ENCODE measurements around the gene TCERG1L. TPM values are rescaled to one million over a fixed set of nuclear protein-coding genes. Genes with fewer than 3 reads are reported as not detected.
"Not testable (repeated sequence)": the region's sequence is repeated elsewhere in the genome, so short reads cannot be mapped to it uniquely, and the experiment has no call there.

Gene TCERG1L
- total RNA-seq, 2 donors from 2014 or later: 4.0 to 4.2 TPM

DNA sequence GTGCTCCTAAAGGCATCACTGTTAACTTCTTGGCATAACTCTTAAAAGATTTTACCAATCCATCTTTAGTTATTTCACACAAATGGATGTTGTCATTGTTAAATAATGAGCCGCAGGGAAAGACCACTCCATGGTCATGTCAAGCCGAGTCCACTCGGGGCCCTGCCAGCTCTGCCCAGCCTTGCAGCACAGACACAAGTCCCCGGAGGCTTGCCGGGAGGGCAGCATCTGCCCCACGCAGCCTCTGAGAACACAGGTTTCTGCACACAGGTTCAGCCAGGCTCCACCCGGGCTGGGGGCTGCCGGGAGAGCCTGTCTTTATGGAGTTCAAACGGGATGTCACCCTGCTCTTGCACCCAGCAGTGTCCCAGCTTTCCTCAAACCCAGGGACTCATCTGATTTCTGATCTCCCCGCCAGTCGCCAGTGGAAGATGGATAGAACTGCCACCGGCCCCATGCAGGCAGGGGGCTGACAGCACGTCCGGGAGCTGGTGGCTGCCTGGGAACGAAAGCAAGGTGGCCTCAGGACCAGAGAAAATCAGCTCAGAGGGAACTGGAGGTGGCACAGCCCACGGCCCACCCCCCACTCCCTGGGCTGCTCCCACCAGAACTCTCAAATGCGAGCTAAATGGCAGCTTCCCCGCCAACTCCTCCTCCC lies 156.2 kb downstream of the TCERG1L start:
- Histone ChIP-seq H3K27me3 (no peaks in the 10 kb centered on the region), H3K27ac (no peak overlapping the region)
- DNase-seq: no peak

DNA sequence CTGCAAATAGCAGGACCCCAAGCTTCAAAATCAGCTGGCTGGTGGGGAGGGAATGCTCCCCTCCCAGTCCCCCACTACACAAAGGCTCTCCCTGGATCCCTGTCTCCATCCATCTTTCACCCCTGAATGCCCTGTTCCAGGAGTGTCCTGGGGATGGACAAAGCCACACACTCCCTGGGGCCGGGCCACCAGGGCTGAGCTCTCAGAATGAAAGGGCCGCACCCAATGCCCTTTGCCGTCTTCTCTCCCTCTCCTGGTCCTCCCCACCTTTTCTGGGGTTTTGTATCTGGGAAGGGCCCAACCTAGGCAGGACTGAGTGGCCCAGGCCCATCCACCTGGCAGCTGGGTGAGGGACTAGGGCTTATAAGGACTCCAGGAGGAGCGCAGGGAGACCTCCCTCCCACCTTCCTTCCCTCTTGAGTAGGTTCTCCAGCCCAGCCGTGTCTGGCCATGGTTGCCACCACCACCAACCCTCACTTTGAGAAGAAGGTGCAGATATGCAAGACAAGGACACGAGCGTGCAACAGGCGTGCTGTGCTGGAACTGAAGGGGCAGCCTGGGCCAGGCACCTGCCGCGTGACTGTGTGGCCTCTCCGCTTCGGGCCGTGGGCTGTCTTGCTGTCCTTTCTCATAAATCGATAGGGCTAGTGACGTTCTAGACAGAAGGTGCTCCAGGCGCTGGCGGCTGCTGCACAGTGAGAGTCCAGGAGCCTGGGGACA lies 157.1 kb downstream of the TCERG1L start:
- TF ChIP-seq, protein P1, sequence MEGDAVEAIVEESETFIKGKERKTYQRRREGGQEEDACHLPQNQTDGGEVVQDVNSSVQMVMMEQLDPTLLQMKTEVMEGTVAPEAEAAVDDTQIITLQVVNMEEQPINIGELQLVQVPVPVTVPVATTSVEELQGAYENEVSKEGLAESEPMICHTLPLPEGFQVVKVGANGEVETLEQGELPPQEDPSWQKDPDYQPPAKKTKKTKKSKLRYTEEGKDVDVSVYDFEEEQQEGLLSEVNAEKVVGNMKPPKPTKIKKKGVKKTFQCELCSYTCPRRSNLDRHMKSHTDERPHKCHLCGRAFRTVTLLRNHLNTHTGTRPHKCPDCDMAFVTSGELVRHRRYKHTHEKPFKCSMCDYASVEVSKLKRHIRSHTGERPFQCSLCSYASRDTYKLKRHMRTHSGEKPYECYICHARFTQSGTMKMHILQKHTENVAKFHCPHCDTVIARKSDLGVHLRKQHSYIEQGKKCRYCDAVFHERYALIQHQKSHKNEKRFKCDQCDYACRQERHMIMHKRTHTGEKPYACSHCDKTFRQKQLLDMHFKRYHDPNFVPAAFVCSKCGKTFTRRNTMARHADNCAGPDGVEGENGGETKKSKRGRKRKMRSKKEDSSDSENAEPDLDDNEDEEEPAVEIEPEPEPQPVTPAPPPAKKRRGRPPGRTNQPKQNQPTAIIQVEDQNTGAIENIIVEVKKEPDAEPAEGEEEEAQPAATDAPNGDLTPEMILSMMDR (IDR thresholded peaks at IDR 0.05): no peak
- no peak for TF ChIP-seq POLR2A (IDR thresholded peaks at IDR 0.05)
- WGBS, 2 donors: 76 to 83% methylated on average over 9 to 17 of the region's 17 CpGs
- no peak overlapping the region for H3K4me3 ChIP-seq
- no peaks in the 10 kb centered on the region for H3K4me1 ChIP-seq
- no peak for ATAC-seq
- intact Hi-C loops (cut with DNase I): no loop called here
- DNase-seq: no peak
- no peak overlapping the region for H3K27ac ChIP-seq
- no peaks in the 10 kb centered on the region for H3K36me3 ChIP-seq (replicated peaks in 1 of 2; ENCODE audit: insufficient read depth in 1 of 2, low read depth in 2 of 2)
- H3K27me3 ChIP-seq: no peaks in the 10 kb centered on the region
- no peaks in the 10 kb centered on the region for H3K9me3 ChIP-seq

More for the DNA sequence above, 156.2 kb downstream of the TCERG1L start:
- Histone ChIP-seq H3K4me1 (no peaks in the 10 kb centered on the region), H3K9me3 (no peaks in the 10 kb centered on the region), H3K4me3 (no peak overlapping the region), H3K36me3 (replicated peaks in 1 of 2; ENCODE audit: insufficient read depth in 1 of 2, low read depth in 2 of 2) (no peaks in the 10 kb centered on the region)
- no peak for TF ChIP-seq POLR2A (IDR thresholded peaks at IDR 0.05)
- TF ChIP-seq, protein P1 (IDR thresholded peaks at IDR 0.05): no peak
- ATAC-seq: no peak
- intact Hi-C loops (cut with DNase I): no loop called here
- 51 to 59% methylated on average over 11 to 18 of the region's 18 CpGs for WGBS, 2 donors

- DNase-seq; H3K27ac ChIP-seq; H3K27me3 ChIP-seq; H3K4me1 ChIP-seq; H3K9me3 ChIP-seq; ATAC-seq; H3K4me3 ChIP-seq; intact Hi-C loops (cut with DNase I); H3K36me3 ChIP-seq (replicated peaks in 1 of 2; ENCODE audit: insufficient read depth in 1 of 2, low read depth in 2 of 2): not testable (repeated sequence)
Measured at GRCh38 chr10:131152456-131152855, 159.1 kb downstream of the TCERG1L start.

GRCh38 chr10:131150126-131150525 lies 161.4 kb downstream of the TCERG1L start:
- TF ChIP-seq POLR2A (IDR thresholded peaks at IDR 0.05): no peak
- TF ChIP-seq, protein P1 (IDR thresholded peaks at IDR 0.05): no peak
- intact Hi-C loops (cut with DNase I): no loop called here
- Histone ChIP-seq H3K4me1 (peaks cover 9% of the 10 kb centered on the region), H3K9me3 (no peaks in the 10 kb centered on the region), H3K27ac (no peak overlapping the region), H3K36me3 (replicated peaks in 1 of 2; ENCODE audit: insufficient read depth in 1 of 2, low read depth in 2 of 2) (no peaks in the 10 kb centered on the region), H3K4me3 (no peak overlapping the region), H3K27me3 (no peaks in the 10 kb centered on the region)
- no peak for DNase-seq
- no peak for ATAC-seq
- whole genome bisulfite sequencing, 2 donors: 28 to 40% methylated on average over 1 to 3 of the region's 4 CpGs

DNA sequence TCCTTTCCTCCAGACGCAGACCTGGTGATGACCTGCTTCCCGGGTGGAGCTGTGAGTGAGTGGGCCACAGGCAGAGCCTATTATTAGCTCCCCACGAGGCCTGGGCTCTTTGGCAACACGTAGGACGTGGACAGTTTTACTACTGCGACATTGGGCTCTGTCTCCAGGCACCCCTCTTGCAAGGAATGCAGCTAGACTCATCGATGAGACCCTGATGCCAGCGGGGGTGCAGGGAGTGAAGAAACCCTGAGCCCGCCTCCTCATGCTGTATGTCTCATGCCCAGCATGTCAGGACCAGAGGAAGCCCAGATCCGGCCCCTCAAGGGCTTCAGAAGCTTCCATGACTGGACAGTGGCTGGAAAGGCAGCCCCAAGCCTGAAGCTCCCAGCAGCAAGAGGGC lies 161.9 kb downstream of the TCERG1L start:
- Histone ChIP-seq H3K9me3 (no peaks in the 10 kb centered on the region), H3K4me1 (peaks cover 9% of the 10 kb centered on the region), H3K27me3 (no peaks in the 10 kb centered on the region), H3K4me3 (no peak overlapping the region), H3K27ac (no peak overlapping the region), H3K36me3 (replicated peaks in 1 of 2; ENCODE audit: insufficient read depth in 1 of 2, low read depth in 2 of 2) (no peaks in the 10 kb centered on the region)
- ATAC-seq (no peak), DNase-seq (no peak)
- intact Hi-C loops (cut with DNase I): no loop called here
- TF ChIP-seq, protein P1 (IDR thresholded peaks at IDR 0.05): no peak
- TF ChIP-seq POLR2A (IDR thresholded peaks at IDR 0.05): no peak
- 83 to 90% methylated on average over 7 to 10 of the region's 10 CpGs for WGBS, 2 donors

All from body of pancreas (tissue), 4 donors.